DOHH2 (cell line): ENCODE results near the gene KIF1B.
"Not testable (repeated sequence)": the region's sequence is repeated elsewhere in the genome, so short reads cannot be mapped to it uniquely, and the experiment has no call there.

ENCODE experiments used
- H3F3A ChIP-seq: fragments of 200-600 bp; sonication (generic), shearing (Covaris generic); 2 replicates; pipeline ENCODE4 v1.6.0; 2016; ENCODE audit warnings: antibody characterized with exemption, mild to moderate bottlenecking; ENCODE audit not compliant: control insufficient read depth, insufficient read depth
- H3K27ac ChIP-seq: fragments of 200-600 bp; sonication (generic); 2 replicates; pipeline ENCODE4 v1.5.1; 2014; ENCODE audit warnings: low read depth, mild to moderate bottlenecking, low read length, moderate library complexity
- H3K27me3 ChIP-seq: fragments of 200-600 bp; sonication (generic); 2 replicates; pipeline ENCODE4 v1.6.1; 2014; ENCODE audit warnings: mild to moderate bottlenecking, low read length, mixed read lengths; ENCODE audit not compliant: control insufficient read depth
- H3K36me3 ChIP-seq: fragments of 200-600 bp; sonication (generic); 2 replicates; pipeline ENCODE4 v1.6.1; 2014; ENCODE audit warnings: mild to moderate bottlenecking, low read length, moderate library complexity, mixed read lengths; ENCODE audit not compliant: control insufficient read depth
- H3K4me1 ChIP-seq: fragments of 200-600 bp; sonication (generic); 2 replicates; pipeline ENCODE4 v1.6.1; 2014; ENCODE audit warnings: mild to moderate bottlenecking, low read length, mixed read lengths; ENCODE audit not compliant: control insufficient read depth
- H3K4me2 ChIP-seq: fragments of 200-600 bp; sonication (generic); 2 replicates; pipeline ENCODE4 v1.6.0; 2014; ENCODE audit warnings: mild to moderate bottlenecking, low read length, moderate library complexity
- H3K4me3 ChIP-seq: fragments of 200-600 bp; sonication (generic); 2 replicates; pipeline ENCODE4 v1.5.1; 2014; ENCODE audit warnings: mild to moderate bottlenecking, low read length, mixed read lengths
- H3K79me2 ChIP-seq: fragments of 200-600 bp; sonication (generic); 2 replicates; pipeline ENCODE4 v1.6.1; 2014; ENCODE audit warnings: mild to moderate bottlenecking, low read length, mixed read lengths; ENCODE audit not compliant: control insufficient read depth
- H3K9me2 ChIP-seq: fragments of 200-600 bp; sonication (generic); replicated peaks from 2 replicates; pipeline ENCODE4 v1.6.1; 2014; ENCODE audit warnings: mild to moderate bottlenecking, low read length, mixed read lengths; ENCODE audit not compliant: control insufficient read depth
- H3K9me3 ChIP-seq: fragments of 200-600 bp; sonication (generic); 2 replicates; pipeline ENCODE4 v1.6.1; 2014; ENCODE audit warnings: antibody characterized with exemption, low read length, mixed read lengths; ENCODE audit not compliant: control insufficient read depth, insufficient read depth
- H4K20me1 ChIP-seq: fragments of 200-600 bp; sonication (generic); 2 replicates; pipeline ENCODE4 v1.6.0; 2014; ENCODE audit warnings: low read depth, mild to moderate bottlenecking, antibody characterized with exemption, low read length, moderate library complexity; ENCODE audit not compliant: control insufficient read depth, insufficient read depth
- EZH2phosphoT487 ChIP-seq: fragments of 200-600 bp; sonication (generic); IDR thresholded peaks from 2 replicates; pipeline ENCODE4 v1.6.1; 2017; ENCODE audit warnings: borderline replicate concordance, mild to moderate bottlenecking, antibody characterized with exemption, low read length, moderate library complexity, mixed read lengths
- TF ChIP-seq, protein P1 (sequence below): fragments of 200-600 bp; sonication (generic); IDR thresholded peaks from one replicate; pipeline ENCODE4 v1.5.1; 2014; ENCODE audit warnings: antibody characterized with exemption, mild to moderate bottlenecking, low read depth, low read length; ENCODE audit not compliant: poor library complexity, severe bottlenecking

Gene KIF1B

DNA sequence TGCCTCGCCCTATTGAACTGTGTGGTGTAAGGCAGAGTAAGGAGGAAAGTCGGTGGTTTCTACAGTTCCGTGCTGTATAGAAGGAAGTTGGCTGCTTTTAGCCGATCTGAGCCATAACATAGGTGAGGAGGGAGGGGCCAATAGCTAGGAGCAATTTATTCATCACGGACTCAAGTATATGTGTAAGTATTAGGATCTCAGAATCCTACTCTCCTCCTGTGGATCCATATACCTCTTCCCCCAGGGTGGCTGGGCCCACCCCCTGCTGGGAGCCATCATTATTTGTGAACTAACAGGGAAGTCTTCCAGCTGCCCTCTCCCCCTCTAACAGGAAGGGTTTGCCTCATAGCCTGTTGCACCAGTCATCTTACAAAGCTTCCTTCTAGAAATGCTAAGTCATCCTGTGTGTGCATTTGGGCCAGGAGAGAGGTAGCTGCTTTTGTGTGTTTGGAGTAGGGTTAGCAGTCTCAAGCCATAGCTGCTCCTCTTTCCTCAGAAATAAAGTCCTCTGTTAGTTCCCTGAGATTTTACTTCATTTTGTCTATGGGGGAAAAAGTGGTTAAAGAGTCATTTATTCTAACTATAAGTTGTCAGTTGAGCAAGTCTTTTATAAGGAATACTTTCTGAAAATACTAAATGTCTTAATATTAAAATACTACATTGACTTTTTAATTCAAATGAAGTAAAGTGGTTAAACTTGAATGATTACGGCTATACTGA lies 205.0 kb downstream of the KIF1B start:
- H3K9me2 ChIP-seq: no peaks in the 10 kb centered on the region
- no peak overlapping the region for H3K27ac ChIP-seq
- TF ChIP-seq, protein P1, sequence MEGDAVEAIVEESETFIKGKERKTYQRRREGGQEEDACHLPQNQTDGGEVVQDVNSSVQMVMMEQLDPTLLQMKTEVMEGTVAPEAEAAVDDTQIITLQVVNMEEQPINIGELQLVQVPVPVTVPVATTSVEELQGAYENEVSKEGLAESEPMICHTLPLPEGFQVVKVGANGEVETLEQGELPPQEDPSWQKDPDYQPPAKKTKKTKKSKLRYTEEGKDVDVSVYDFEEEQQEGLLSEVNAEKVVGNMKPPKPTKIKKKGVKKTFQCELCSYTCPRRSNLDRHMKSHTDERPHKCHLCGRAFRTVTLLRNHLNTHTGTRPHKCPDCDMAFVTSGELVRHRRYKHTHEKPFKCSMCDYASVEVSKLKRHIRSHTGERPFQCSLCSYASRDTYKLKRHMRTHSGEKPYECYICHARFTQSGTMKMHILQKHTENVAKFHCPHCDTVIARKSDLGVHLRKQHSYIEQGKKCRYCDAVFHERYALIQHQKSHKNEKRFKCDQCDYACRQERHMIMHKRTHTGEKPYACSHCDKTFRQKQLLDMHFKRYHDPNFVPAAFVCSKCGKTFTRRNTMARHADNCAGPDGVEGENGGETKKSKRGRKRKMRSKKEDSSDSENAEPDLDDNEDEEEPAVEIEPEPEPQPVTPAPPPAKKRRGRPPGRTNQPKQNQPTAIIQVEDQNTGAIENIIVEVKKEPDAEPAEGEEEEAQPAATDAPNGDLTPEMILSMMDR: no peak
- no peak for TF ChIP-seq EZH2phosphoT487
- H3K4me2 ChIP-seq: no peak overlapping the region
- H3F3A ChIP-seq: no peaks in the 10 kb centered on the region
- no peaks in the 10 kb centered on the region for H4K20me1 ChIP-seq
- no peaks in the 10 kb centered on the region for H3K4me1 ChIP-seq
- H3K79me2 ChIP-seq: no peaks in the 10 kb centered on the region
- H3K27me3 ChIP-seq: no peaks in the 10 kb centered on the region
- no peaks in the 10 kb centered on the region for H3K9me3 ChIP-seq
- H3K36me3 ChIP-seq: peaks cover 91% of the 10 kb centered on the region
- no peak overlapping the region for H3K4me3 ChIP-seq

DNA sequence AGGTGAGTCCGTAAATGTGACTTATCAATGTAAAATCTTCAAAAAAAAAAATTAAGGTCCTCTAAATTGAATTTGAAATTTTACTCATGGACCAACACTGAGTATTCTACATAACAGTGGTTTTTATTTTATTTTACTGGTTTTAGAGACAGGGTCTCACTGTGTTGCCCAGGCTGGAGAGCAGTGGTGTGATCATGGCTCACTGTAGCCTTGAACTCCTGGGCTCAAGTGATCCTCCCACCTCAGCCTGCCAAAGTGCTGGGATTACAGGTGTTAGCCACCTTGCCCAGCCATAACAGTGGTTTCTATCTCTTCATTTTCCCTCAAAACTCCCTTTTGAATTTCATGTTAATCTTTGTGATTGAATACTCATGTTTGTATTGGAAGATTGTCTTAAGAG lies 205.6 kb downstream of the KIF1B start:
- not testable (repeated sequence) for H3F3A ChIP-seq, H3K79me2 ChIP-seq, H3K4me3 ChIP-seq, H4K20me1 ChIP-seq, H3K27ac ChIP-seq, H3K9me2 ChIP-seq, H3K27me3 ChIP-seq, H3K4me1 ChIP-seq, H3K4me2 ChIP-seq, H3K9me3 ChIP-seq
- peaks cover 88% of the 10 kb centered on the region for H3K36me3 ChIP-seq

DNA sequence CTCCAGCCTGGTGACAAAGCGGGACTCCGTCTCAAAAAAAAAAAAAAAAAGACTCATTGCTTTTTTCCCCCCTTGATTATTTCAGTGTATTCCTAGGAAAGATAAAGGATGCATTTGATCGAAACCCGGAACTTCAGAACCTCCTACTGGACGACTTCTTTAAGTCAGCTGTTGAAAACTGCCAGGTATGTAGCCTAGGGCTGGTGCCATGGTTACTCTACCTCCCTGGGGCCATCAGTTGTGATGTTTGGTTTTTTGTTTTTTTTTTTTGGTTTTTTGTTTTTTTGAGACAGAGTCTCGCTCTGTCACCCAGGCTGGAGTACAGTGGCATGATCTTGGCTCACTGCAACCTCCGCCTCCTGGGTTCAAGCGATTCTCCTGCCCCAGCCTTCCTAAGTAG lies 208.4 kb downstream of the KIF1B start:
- H3K9me2 ChIP-seq, H3K27ac ChIP-seq, H3K4me2 ChIP-seq, H3K79me2 ChIP-seq, H4K20me1 ChIP-seq, H3F3A ChIP-seq, H3K4me1 ChIP-seq, H3K9me3 ChIP-seq, H3K27me3 ChIP-seq, H3K4me3 ChIP-seq: not testable (repeated sequence)
- peaks cover 69% of the 10 kb centered on the region for H3K36me3 ChIP-seq

DNA sequence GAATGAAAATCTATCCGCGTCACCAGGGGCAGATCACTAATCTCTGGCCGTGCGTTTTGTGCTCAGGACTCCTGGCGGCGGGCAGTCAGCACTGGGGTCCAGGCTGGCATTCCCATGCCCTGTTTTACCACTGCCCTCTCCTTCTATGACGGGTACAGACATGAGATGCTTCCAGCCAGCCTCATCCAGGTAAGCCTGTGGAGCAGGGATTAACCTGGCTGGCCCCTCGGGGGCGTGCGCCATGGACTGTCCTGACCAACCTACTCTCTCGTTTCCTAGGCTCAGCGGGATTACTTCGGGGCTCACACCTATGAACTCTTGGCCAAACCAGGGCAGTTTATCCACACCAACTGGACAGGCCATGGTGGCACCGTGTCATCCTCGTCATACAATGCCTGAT lies 209.0 kb downstream of the KIF1B start:
- no peaks in the 10 kb centered on the region for H3K9me3 ChIP-seq
- H3K27ac ChIP-seq: no peak overlapping the region
- no peaks in the 10 kb centered on the region for H3K79me2 ChIP-seq
- H3K4me3 ChIP-seq: no peak overlapping the region
- H3F3A ChIP-seq: no peaks in the 10 kb centered on the region; the same call in 1 of the 2 replicates
- no peak for TF ChIP-seq EZH2phosphoT487
- TF ChIP-seq, protein P1: no peak
- no peaks in the 10 kb centered on the region for H4K20me1 ChIP-seq
- H3K9me2 ChIP-seq: no peaks in the 10 kb centered on the region
- H3K4me2 ChIP-seq: no peak overlapping the region
- no peaks in the 10 kb centered on the region for H3K4me1 ChIP-seq
- H3K27me3 ChIP-seq: no peaks in the 10 kb centered on the region
- H3K36me3 ChIP-seq: peaks cover 64% of the 10 kb centered on the region
